Stimulated activated naive CD8-positive, alpha-beta T cell treated with anti-CD3 and anti-CD28 coated beads, Interleukin-15, Interleukin-2, amounts not matched to agents 100 ng/mL and 50 ng/mL, for 24 hours (primary cell): ENCODE data around the gene PACRGL.
"Not testable (repeated sequence)": the region's sequence is repeated elsewhere in the genome, so short reads cannot be mapped to it uniquely, and the experiment has no call there.

ENCODE experiments used
- H3K27ac Mint-ChIP-seq: one replicate; pipeline ENCODE4 v1.8.0; 2021; ENCODE audit warnings: mild to moderate bottlenecking, mixed read lengths
- H3K27me3 Mint-ChIP-seq: one replicate; pipeline ENCODE4 v1.8.0; 2021; ENCODE audit warnings: mixed read lengths
- H3K36me3 Mint-ChIP-seq: one replicate; pipeline ENCODE4 v1.8.0; 2021; ENCODE audit warnings: low read depth, mixed read lengths
- H3K4me1 Mint-ChIP-seq: one replicate; pipeline ENCODE4 v1.8.0; 2021; ENCODE audit warnings: low read depth, mixed read lengths
- H3K4me3 Mint-ChIP-seq: one replicate; pipeline ENCODE4 v1.8.0; 2021; ENCODE audit warnings: mild to moderate bottlenecking, mixed read lengths
- H3K9me3 Mint-ChIP-seq: one replicate; pipeline ENCODE4 v1.8.0; 2021; ENCODE audit warnings: mixed read lengths

PACRGL gene

GRCh38 chr4:20764366-20764992 is 64.2 kb downstream of the PACRGL start:
- no peak overlapping the region for H3K27ac Mint-ChIP-seq
- no peaks in the 10 kb centered on the region for H3K36me3 Mint-ChIP-seq
- H3K27me3 Mint-ChIP-seq: no peaks in the 10 kb centered on the region
- no peak overlapping the region for H3K4me3 Mint-ChIP-seq
- no peaks in the 10 kb centered on the region for H3K9me3 Mint-ChIP-seq
- H3K4me1 Mint-ChIP-seq: no peaks in the 10 kb centered on the region

- Mint-ChIP-seq H3K36me3 (no peaks in the 10 kb centered on the region), H3K4me3 (no peak overlapping the region), H3K4me1 (no peaks in the 10 kb centered on the region), H3K27ac (no peak overlapping the region), H3K9me3 (peaks cover 4% of the 10 kb centered on the region), H3K27me3 (no peaks in the 10 kb centered on the region)
These were observed 73.1 kb downstream of the PACRGL start for GRCh38 chr4:20773144-20773997.

- Mint-ChIP-seq H3K27ac (no peak overlapping the region), H3K27me3 (no peaks in the 10 kb centered on the region), H3K9me3 (peaks cover 32% of the 10 kb centered on the region), H3K4me3 (no peak overlapping the region), H3K36me3 (no peaks in the 10 kb centered on the region), H3K4me1 (no peaks in the 10 kb centered on the region)
These were observed 78.6 kb downstream of the PACRGL start for GRCh38 chr4:20778896-20779295.

- not testable (repeated sequence) for H3K4me3 Mint-ChIP-seq, H3K27ac Mint-ChIP-seq, H3K27me3 Mint-ChIP-seq, H3K4me1 Mint-ChIP-seq, H3K36me3 Mint-ChIP-seq
- H3K9me3 Mint-ChIP-seq: peaks cover 31% of the 10 kb centered on the region
These were observed 82.9 kb downstream of the PACRGL start for GRCh38 chr4:20783134-20783533.

GRCh38 chr4:20787940-20788665 is 87.8 kb downstream of the PACRGL start:
- no peaks in the 10 kb centered on the region for H3K4me1 Mint-ChIP-seq
- H3K27me3 Mint-ChIP-seq: no peaks in the 10 kb centered on the region
- no peak overlapping the region for H3K4me3 Mint-ChIP-seq
- H3K27ac Mint-ChIP-seq: no peak overlapping the region
- peaks cover 8% of the 10 kb centered on the region for H3K9me3 Mint-ChIP-seq
- H3K36me3 Mint-ChIP-seq: no peaks in the 10 kb centered on the region
